Natural killer cell treated with Interleukin-12 subunit alpha and Interleukin-12 subunit beta and Interleukin-15 and Interleukin-18, amount 100 ng/mL, for 72 hours (primary cell): ENCODE measurements around the gene SP6. TPM values are rescaled to one million over a fixed set of nuclear protein-coding genes. Genes with fewer than 3 reads are reported as not detected.

ENCODE experiments used
- ATAC-seq, 2 donors: fragments of 150-1000 bp; cut with Tn5 transposase in 1 of 2; sonication (Bioruptor Pico), chemical (Tn5 transposase) in 1 of 2; 2 replicates each; pipeline ENCODE4 v1.10.0; 2021
- DNase-seq: peaks from one replicate; pipeline ENCODE4 v3.0.0; 2022; ENCODE audit warnings: low spot score
- H3K27ac Mint-ChIP-seq, 2 donors: 1 replicate in 1 of 2; 2 replicates in 1 of 2; pipeline ENCODE4 v1.8.0; 2022; ENCODE audit warnings: mixed read lengths in 2 of 2, mild to moderate bottlenecking in 1 of 2, moderate library complexity in 1 of 2
- H3K27me3 Mint-ChIP-seq, 2 donors: 1 replicate in 1 of 2; 2 replicates in 1 of 2; pipeline ENCODE4 v1.8.0; 2022; ENCODE audit warnings: mixed read lengths in 2 of 2
- H3K36me3 Mint-ChIP-seq: one replicate; pipeline ENCODE4 v1.8.0; 2022; ENCODE audit warnings: mixed read lengths
- H3K4me1 Mint-ChIP-seq, 2 donors: 1 replicate in 1 of 2; 2 replicates in 1 of 2; pipeline ENCODE4 v1.8.0; 2022; ENCODE audit warnings: low read depth in 2 of 2, mixed read lengths in 2 of 2, mild to moderate bottlenecking in 1 of 2
- H3K4me3 Mint-ChIP-seq: one replicate; pipeline ENCODE4 v1.8.0; 2022; ENCODE audit warnings: mixed read lengths
- H3K9me3 Mint-ChIP-seq: 2 replicates; pipeline ENCODE4 v1.8.0; 2022; ENCODE audit warnings: mixed read lengths
- total RNA-seq, 2 donors: library from RNA; stranded (reverse); gene quantifications; one replicate each; pipeline ENCODE4 v1.2.3, GENCODE V29; 2022

The SP6 gene
- total RNA-seq, 2 donors from 2014 or later: 0.24 TPM; not detected in 1

GRCh38 chr17:47802341-47803022 is 48.5 kb downstream of the SP6 start:
- ATAC-seq: peak; percentile 79 to 83
- Mint-ChIP-seq H3K36me3 (no peaks in the 10 kb centered on the region), H3K9me3 (no peaks in the 10 kb centered on the region), H3K4me1 (no peaks in the 10 kb centered on the region), H3K27me3 (peaks cover 0 to 2% of the 10 kb centered on the region in 2 donors), H3K4me3 (no peak overlapping the region), H3K27ac (no peak overlapping the region)
- DNase-seq: no peak

DNA sequence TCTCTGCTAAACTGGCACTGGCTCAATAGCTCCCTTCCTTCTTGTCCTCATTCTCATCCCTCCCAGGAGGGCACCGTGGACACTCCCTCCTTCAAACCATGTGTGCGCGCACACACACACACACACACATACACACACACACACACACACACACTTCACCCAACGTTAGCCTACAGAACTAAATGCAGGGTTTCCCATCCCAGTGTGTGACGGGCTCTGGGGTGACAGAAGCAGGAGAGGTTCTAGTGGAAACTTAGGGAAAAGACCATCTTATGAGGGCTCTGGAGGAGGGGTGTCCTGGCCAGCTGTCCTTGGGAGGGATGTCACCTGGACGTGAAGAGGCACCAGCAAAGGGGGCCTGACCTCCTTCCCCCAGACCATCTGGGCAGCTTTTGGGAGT is 49.1 kb downstream of the SP6 start:
- Mint-ChIP-seq H3K4me1 (no peaks in the 10 kb centered on the region), H3K27me3 (peaks cover 0 to 3% of the 10 kb centered on the region in 2 donors), H3K9me3 (no peaks in the 10 kb centered on the region), H3K4me3 (no peak overlapping the region), H3K27ac (no peak overlapping the region), H3K36me3 (no peaks in the 10 kb centered on the region)
- DNase-seq (no peak), ATAC-seq (peak in 1 of 2 donors; percentile 12)

DNA sequence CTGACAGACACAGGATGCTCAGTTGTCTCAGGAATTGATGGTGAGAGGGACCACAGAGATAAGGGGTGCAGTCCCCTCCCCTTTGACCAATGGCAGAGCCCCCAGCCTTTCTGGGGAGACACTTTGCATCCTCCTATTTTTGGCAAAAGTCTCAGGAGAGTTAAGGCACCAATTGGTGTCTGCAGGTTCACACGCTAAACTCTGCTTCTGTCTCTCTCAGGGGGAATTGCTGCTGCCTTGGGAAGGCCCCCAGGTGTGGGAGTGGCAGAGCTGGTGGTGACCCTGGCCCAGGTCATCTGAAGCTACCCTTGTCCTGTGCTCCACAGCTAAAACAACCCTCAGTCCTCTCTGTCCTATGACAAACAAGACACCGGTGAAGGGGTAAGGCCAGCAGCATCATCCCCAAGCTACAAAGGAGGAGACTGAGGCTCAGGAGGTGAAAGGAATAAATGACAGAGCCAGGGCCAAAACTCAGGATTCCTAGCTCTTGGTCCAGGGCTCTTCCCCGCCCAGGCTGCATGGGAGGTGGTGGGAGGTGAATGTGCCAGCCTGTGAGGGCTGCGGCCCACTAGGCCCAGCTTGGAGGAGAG is 49.7 kb downstream of the SP6 start:
- Mint-ChIP-seq H3K36me3 (no peaks in the 10 kb centered on the region), H3K27me3 (peaks cover 0 to 3% of the 10 kb centered on the region in 2 donors), H3K27ac (no peak overlapping the region), H3K4me3 (no peak overlapping the region), H3K9me3 (no peaks in the 10 kb centered on the region), H3K4me1 (no peaks in the 10 kb centered on the region)
- DNase-seq: no peak
- ATAC-seq: no peak

DNA sequence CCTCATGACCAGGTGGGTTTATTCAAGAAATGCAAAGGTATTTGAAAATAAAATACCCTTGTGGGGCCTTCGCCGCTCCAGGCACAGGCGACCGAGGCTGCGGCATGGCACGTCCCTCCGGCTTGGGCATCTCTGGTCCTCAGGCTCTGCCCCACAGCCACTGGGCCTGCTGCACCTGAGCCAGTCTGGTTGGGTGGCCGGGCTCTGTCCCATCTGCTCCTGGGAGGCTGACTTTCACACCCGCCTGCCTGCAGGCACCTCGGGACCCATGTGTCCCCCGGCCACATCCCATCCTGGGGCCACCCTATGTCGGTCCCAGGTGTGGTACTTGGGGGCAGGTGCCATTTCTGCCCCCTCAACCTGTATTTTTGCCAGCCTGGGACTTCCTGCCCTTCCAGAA is 50.3 kb downstream of the SP6 start:
- DNase-seq: no peak
- H3K27ac Mint-ChIP-seq: no peak overlapping the region
- no peaks in the 10 kb centered on the region for H3K9me3 Mint-ChIP-seq
- no peak overlapping the region for H3K4me3 Mint-ChIP-seq
- no peak for ATAC-seq
- H3K4me1 Mint-ChIP-seq: no peaks in the 10 kb centered on the region
- peaks cover 0 to 3% of the 10 kb centered on the region in 2 donors for H3K27me3 Mint-ChIP-seq
- no peaks in the 10 kb centered on the region for H3K36me3 Mint-ChIP-seq

DNA sequence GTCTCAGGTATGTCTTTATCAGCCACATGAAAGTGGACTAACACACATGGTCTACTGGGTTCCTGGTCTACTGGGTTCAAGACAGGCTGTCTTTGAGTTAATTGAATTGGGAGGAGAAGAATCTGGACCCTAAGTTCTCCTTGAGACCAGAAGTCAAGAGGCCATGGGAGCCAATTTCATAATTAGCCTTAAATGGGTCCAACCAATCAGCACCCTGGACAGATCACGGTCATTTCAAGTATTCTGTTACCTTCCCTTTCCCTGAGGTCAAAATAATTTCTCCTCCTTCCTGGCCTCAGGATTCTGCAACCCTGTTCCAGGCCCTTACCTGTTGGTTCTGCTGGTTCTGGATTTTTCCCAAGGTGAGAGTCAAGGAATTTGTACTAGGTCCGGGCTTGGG is 53.2 kb downstream of the SP6 start:
- H3K4me1 Mint-ChIP-seq: no peaks in the 10 kb centered on the region
- DNase-seq (no peak), ATAC-seq (no peak)
- no peaks in the 10 kb centered on the region for H3K9me3 Mint-ChIP-seq
- H3K27ac Mint-ChIP-seq: no peak overlapping the region
- peaks cover 7 to 13% of the 10 kb centered on the region in 2 donors for H3K27me3 Mint-ChIP-seq
- H3K36me3 Mint-ChIP-seq: no peaks in the 10 kb centered on the region
- H3K4me3 Mint-ChIP-seq: no peak overlapping the region

Other genes with a start within 250 kb of the SP6 start
- gene KPNB1, start 201.2 kb downstream of the SP6 start, total RNA-seq: 1,000 to 10,000 TPM in 1 of 2 donors, 100 to 1,000 TPM in 1; 665 to 1,039 TPM
- 10 to 100 TPM; 13.1 to 22.6 TPM for gene TBKBP1, start 157.0 kb downstream of the SP6 start, total RNA-seq
- gene TBX21, start 117.9 kb downstream of the SP6 start, total RNA-seq: 100 to 1,000 TPM; 234 to 437 TPM
- gene OSBPL7, start 29.4 kb downstream of the SP6 start, total RNA-seq: 10 to 100 TPM; 21.6 to 28.6 TPM
- 10 to 100 TPM; 44.6 to 44.7 TPM for gene MRPL10, start 19.6 kb downstream of the SP6 start, total RNA-seq
- gene LRRC46, start 19.5 kb downstream of the SP6 start, total RNA-seq: under 1 TPM; 0.17 to 0.86 TPM
- 10 to 100 TPM; 18.1 to 23.5 TPM for gene SCRN2, start 9.9 kb downstream of the SP6 start, total RNA-seq
- gene SP2, start 45.1 kb upstream of the SP6 start, total RNA-seq: 10 to 100 TPM; 22.0 to 25.8 TPM
- gene PNPO, start 90.4 kb upstream of the SP6 start, total RNA-seq: 10 to 100 TPM; 21.5 to 39.9 TPM
- not detected for gene PRR15L, start 106.7 kb upstream of the SP6 start, total RNA-seq
- 100 to 1,000 TPM; 150 to 278 TPM for gene CDK5RAP3, start 120.0 kb upstream of the SP6 start, total RNA-seq
- gene COPZ2, start 186.6 kb upstream of the SP6 start, total RNA-seq: 10 to 100 TPM; 14.9 to 32.9 TPM
- gene NFE2L1, start 197.2 kb upstream of the SP6 start, total RNA-seq: 100 to 1,000 TPM; 103 to 153 TPM